ENCODE data around the gene OR9I1. TPM values are rescaled to one million over a fixed set of nuclear protein-coding genes. Genes with fewer than 3 reads are reported as not detected.
A peak's percentile ranks its signal among the peaks of the same experiment; 100 is the strongest.

The OR9I1 gene
- total and polyA plus RNA-seq, 2 of the 13 experiments (the other 11 are each of a cell fraction or from before 2014, with no cell fraction given): not detected

DNA sequence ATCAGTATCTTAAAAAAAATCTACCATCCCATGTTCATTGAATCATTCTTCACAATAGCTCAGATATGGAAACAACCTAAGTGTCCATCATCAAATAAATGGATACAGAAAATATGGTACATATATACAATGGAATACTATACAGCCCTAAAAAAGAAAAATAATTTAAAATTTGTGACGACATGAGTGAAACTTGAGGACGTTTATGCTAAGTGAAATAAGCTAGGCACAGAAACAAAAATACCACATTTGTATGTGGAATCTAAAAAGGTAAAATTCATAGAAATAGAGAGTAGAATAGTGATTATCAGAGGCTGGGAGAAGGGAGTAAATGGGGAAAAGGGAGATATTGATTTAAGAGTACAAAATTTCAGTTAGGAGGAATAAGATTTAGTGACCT lies 38.8 kb downstream of the OR9I1 start (continued):
- TF ChIP-seq ZMYM4 (CRISPR knock-in tag; IDR thresholded peaks at IDR 0.05): no peak

DNA sequence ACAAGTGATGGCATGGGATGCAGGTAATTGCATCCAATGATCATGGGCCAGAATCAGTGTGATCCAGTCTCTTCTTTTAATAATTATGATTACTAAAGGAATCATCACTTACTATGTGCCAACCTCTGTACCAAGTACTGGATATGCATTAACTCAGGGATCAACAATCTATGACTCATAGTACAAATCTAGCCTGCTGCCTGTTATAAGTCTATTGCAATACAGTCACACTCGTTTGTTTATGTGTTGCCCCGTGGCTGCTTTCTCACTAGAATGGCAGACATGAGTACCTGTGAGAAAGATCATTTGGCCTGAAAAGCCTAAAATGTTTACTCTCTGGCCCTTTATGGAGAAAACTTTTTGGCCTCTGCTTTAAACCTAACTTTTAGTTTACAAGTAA lies 49.5 kb downstream of the OR9I1 start:
- BruUV-seq (replicated peaks): no TSS peak
- TF ChIP-seq ZNF788 (CRISPR knock-in tag; IDR thresholded peaks at IDR 0.05; ENCODE audit: borderline replicate concordance) (no peak), ZNF350 (CRISPR knock-in tag; IDR thresholded peaks at IDR 0.05; ENCODE audit: borderline replicate concordance, low read depth) (no peak), ZNF12 (CRISPR knock-in tag; IDR thresholded peaks at IDR 0.05) (0 out of 2 replicates have a peak, but pooled peaks have one; percentile 80), ESRRA (CRISPR knock-in tag; IDR thresholded peaks at IDR 0.05; ENCODE audit: low read depth) (no peak), MED1 (CRISPR knock-in tag; IDR thresholded peaks at IDR 0.05) (no peak), ZNF816 (CRISPR knock-in tag; IDR thresholded peaks at IDR 0.05; ENCODE audit: borderline replicate concordance) (no peak), FOSL2 (CRISPR knock-in tag; IDR thresholded peaks at IDR 0.05) (peak; percentile 70), CENPT (CRISPR knock-in tag; IDR thresholded peaks at IDR 0.05; ENCODE audit: low read depth) (no peak), CEBPB (IDR thresholded peaks at IDR 0.05; ENCODE audit: borderline replicate concordance, low read depth, low read length) (peak; percentile 57; the same call in 1 of the 2 replicates), MIER2 (CRISPR knock-in tag; IDR thresholded peaks at IDR 0.05) (no peak), TBX2 (CRISPR knock-in tag; IDR thresholded peaks at IDR 0.05; ENCODE audit: borderline replicate concordance) (no peak), CENPX (CRISPR knock-in tag; IDR thresholded peaks at IDR 0.05) (no peak), ZZZ3 (CRISPR knock-in tag; IDR thresholded peaks at IDR 0.05; ENCODE audit: borderline replicate concordance) (no peak), ZNF75D (CRISPR knock-in tag; IDR thresholded peaks at IDR 0.05; ENCODE audit: borderline replicate concordance) (no peak)
- Histone ChIP-seq H3K36me3 (replicated peaks in 1 of 2; ENCODE audit: control insufficient read depth in 1 of 2, insufficient read depth in 2 of 2, low read length in 2 of 2) (no peaks in the 10 kb centered on the region), H4K20me1 (ENCODE audit: insufficient read depth, low read length) (no peaks in the 10 kb centered on the region), H2AFZ (ENCODE audit: low read length) (no peak overlapping the region), H3K27me3 (ENCODE audit: control insufficient read depth in 1 of 2, insufficient read depth in 2 of 2, low read length in 2 of 2) (no peaks in the 10 kb centered on the region), H3K9ac (ENCODE audit: insufficient read depth, low read depth, low read length) (no peak overlapping the region), H3K4me2 (ENCODE audit: low read depth, low read length) (no peak overlapping the region), H3K79me2 (ENCODE audit: insufficient read depth, low read length) (no peaks in the 10 kb centered on the region), H3K4me1 (ENCODE audit: insufficient read depth, low read length) (peaks cover 16% of the 10 kb centered on the region), H3K4me3 (replicated peaks in 1 of 3; ENCODE audit: insufficient read depth in 1 of 3, low read depth in 2 of 3, low read length in 3 of 3) (no peak overlapping the region), H3K27ac (ENCODE audit: extremely low read length, insufficient read depth, low read length) (no peak overlapping the region), H3K9me3 (ENCODE audit: low read length) (no peaks in the 10 kb centered on the region)
- ATAC-seq: peak; percentile 34; the same call in 1 of the 3 replicates
- ChIA-PET CTCF (ENCODE audit: low intra/inter-chr PET ratio, low total read pairs) (no interaction called here), POLR2A (no interaction called here)
- intact Hi-C loops (cut with micrococcal nuclease; ENCODE audit: unreplicated experiment): no loop called here
- FAIRE-seq: no peak
- DNase-seq (ENCODE audit: low spot score): peak; percentile 22
- in situ Hi-C loops (cut with HindIII; ENCODE audit: extremely low pct_ligation_motif_present, low pct_unique_long_range_greater_than_20kb): no loop called here
- WGBS (ENCODE audit: low lambda C conversion rate): 3% methylated on average over 2 of the region's 2 CpGs
